Measurements from ENCODE around the gene KCMF1. TPM values are rescaled to one million over a fixed set of nuclear protein-coding genes. Genes with fewer than 3 reads are reported as not detected.
A peak's percentile ranks its signal among the peaks of the same experiment; 100 is the strongest.

Gene KCMF1
- total RNA-seq, 1 donor, result 80.3 TPM

DNA sequence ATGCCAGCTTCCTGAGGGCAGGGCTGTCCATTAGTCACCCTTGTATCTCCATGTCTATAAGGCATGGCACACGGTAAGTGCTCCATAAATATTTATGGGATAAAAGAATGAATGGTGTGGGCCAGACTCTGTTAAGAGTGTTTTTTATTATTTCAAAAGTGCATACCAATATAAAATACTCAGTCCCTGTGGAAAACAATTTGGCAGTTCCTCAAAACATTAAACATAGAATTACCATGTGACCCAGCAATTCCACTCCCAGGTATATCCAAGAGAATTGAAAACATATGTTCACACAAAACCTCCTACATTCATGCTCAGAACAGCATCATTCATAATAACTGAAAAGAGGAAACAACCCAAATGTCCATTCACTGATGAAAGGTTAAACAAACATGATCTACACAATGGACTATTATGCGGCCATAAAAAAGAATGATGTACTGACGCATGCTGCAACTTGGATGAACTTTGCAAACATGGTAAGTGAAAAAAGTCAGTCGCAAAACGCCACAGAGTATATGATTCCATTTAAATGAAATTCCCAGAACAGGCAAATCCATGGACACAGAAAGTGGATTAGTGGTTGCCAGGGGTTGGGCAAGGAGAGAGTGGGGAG is 93.1 kb downstream of the KCMF1 start:
- TF ChIP-seq, protein P1, sequence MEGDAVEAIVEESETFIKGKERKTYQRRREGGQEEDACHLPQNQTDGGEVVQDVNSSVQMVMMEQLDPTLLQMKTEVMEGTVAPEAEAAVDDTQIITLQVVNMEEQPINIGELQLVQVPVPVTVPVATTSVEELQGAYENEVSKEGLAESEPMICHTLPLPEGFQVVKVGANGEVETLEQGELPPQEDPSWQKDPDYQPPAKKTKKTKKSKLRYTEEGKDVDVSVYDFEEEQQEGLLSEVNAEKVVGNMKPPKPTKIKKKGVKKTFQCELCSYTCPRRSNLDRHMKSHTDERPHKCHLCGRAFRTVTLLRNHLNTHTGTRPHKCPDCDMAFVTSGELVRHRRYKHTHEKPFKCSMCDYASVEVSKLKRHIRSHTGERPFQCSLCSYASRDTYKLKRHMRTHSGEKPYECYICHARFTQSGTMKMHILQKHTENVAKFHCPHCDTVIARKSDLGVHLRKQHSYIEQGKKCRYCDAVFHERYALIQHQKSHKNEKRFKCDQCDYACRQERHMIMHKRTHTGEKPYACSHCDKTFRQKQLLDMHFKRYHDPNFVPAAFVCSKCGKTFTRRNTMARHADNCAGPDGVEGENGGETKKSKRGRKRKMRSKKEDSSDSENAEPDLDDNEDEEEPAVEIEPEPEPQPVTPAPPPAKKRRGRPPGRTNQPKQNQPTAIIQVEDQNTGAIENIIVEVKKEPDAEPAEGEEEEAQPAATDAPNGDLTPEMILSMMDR (IDR thresholded peaks at IDR 0.05; ENCODE audit: insufficient read depth, low read depth, low read length), result no peak
- no peak overlapping the region for H3K4me3 ChIP-seq (ENCODE audit: low read depth, low read length)
- no peak for DNase-seq (ENCODE audit: low read depth)

DNA sequence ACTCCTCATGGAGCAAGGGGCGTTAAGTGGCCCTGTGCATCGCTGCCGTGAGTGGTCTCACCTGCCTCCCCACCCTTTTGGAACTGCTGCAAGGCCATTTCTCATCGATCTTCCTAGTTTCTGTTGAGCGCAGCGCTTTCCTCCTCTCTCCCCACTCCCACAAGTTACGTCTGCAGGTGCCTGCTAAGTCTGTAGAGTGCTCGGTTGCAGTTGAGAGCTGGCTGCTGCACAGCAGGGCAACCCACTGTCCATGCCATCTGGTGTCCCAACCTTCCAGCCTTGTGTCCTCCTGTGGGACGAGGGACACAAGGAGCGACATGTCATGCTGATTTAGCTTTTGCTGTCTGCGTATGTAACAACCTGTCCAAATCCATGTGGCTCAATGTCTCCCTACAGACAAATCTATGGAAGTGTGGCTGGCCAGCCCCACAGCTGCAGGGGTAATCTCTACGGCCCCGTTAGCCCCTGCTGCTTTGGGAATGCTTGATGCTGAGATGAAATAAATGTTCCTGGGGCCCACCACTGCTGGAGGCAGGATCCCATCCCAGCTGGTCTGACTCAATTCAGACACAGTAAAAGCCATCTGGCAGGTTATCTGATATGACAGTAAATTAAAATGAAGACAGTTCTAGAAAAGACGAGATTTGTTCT is 94.1 kb downstream of the KCMF1 start:
- no peak overlapping the region for H3K4me3 ChIP-seq (ENCODE audit: low read depth, low read length)
- TF ChIP-seq, protein P1 (IDR thresholded peaks at IDR 0.05; ENCODE audit: insufficient read depth, low read depth, low read length), result no peak
- DNase-seq (ENCODE audit: low read depth), result no peak

DNA sequence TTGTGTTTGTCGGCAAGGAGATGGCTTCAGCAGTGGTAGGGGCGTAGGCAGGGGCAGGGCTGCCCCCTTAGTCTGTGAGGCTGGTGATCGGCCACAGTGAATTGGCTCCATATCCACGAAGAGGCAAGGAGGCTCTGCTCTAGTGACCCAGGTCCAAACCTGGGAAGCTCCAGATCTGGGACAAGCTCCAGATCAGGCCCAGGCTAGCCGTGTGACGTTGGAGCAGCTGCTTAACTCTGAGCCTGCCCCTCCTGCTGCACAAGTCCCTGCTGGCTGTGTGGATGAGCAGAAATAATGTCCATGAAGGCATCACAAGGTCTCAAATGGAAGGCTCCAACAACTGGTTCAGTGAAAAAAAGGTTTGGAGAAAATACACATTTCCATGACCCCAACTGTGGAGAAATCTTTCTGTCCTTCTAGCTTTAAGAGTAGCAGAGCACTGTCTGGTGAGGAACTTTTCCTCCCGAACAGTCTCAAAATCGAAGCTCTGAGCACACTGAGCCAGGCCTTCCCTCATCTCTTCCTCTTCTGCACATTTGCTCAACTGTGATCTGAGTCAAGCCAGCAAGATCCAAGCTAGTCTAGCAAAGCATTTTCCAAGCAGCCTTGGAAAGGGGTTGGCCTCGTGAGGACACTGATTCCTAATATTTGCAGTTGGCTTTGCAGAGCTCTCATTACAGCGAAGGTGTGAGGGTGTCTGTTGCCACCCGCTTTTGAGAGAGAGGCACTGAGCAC is 95.2 kb downstream of the KCMF1 start:
- TF ChIP-seq, protein P1 (IDR thresholded peaks at IDR 0.05; ENCODE audit: insufficient read depth, low read depth, low read length), result no peak
- no peak overlapping the region for H3K4me3 ChIP-seq (ENCODE audit: low read depth, low read length)

DNA sequence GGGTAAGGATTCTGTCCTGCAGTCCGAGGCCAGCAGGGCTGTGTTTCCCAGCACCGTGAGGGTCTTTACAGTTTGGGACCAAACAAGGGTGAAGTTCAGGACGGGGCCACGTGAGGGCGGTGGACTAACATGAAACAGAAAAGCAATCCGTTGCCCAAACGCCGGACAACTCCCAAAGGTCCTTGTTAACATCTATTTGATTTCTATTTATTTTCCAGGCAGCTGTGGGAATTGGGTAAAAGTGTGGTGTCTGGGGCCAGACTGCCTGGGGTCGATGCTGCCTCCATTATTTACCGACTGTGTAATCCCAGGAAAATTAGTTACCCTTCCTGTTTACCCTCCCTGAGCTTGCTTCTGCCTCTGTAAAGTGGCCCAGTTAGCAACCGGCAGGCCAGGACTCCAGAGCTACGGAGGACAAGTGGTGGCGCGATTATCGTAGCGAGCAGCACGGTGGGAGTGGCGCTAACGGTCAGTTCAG is 96.0 kb downstream of the KCMF1 start:
- TF ChIP-seq, protein P1 (IDR thresholded peaks at IDR 0.05; ENCODE audit: insufficient read depth, low read depth, low read length), result peak; percentile 85
- peak overlapping the region; percentile 35 for H3K4me3 ChIP-seq (ENCODE audit: low read depth, low read length)
- DNase-seq (ENCODE audit: low read depth), result peak; percentile 83

More for the DNA sequence above, 95.2 kb downstream of the KCMF1 start:
- no peak for DNase-seq (ENCODE audit: low read depth)

DNA sequence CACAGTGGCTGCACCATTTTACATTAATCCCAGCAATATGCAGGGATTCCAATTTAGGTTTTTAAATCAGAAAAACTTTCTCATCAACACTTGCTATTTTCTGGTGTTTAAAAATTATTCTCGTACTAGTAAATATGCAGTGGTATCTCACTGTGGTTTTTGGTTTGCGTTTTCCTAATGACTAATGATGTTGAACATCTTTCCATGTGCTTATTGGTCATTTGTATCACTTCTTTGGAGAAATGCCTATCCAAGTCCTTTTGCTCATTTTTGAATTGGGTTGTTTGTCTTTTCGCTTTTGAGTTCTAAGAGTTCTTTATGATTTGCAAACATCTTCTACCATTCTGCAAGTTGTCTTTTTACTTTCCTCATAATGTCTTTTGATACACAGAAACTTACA is 100.1 kb downstream of the KCMF1 start:
- H3K4me3 ChIP-seq (ENCODE audit: low read depth, low read length), result no peak overlapping the region
- TF ChIP-seq, protein P1 (IDR thresholded peaks at IDR 0.05; ENCODE audit: insufficient read depth, low read depth, low read length), result no peak
- peak; percentile 27 for DNase-seq (ENCODE audit: low read depth)

DNA sequence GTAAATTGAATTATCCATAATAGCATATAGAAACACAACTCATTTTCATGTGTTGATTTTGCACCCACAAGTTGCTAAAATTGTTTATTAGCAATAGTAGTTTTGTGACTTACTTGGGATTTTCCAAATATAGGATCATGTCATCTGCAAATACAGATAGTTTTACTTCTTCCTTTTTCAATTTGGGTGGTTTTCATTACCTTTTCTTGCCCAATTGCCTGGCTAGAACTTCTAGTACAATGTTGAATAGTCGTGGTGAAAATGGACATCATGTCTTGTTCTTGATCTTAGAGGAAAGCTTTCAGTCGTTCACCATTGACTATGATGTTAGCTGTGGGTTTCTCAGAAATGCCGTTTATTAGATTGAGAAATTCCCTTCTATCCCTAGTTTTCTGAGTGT is 102.1 kb downstream of the KCMF1 start:
- no peak overlapping the region for H3K4me3 ChIP-seq (ENCODE audit: low read depth, low read length)
- DNase-seq (ENCODE audit: low read depth), result no peak
- TF ChIP-seq, protein P1 (IDR thresholded peaks at IDR 0.05; ENCODE audit: insufficient read depth, low read depth, low read length), result no peak

Data from fibroblast of villous mesenchyme (primary cell).